ENCODE data around the gene ZNF518B.
"Not testable (repeated sequence)": the region's sequence is repeated elsewhere in the genome, so short reads cannot be mapped to it uniquely, and the experiment has no call there.

The ZNF518B gene

DNA sequence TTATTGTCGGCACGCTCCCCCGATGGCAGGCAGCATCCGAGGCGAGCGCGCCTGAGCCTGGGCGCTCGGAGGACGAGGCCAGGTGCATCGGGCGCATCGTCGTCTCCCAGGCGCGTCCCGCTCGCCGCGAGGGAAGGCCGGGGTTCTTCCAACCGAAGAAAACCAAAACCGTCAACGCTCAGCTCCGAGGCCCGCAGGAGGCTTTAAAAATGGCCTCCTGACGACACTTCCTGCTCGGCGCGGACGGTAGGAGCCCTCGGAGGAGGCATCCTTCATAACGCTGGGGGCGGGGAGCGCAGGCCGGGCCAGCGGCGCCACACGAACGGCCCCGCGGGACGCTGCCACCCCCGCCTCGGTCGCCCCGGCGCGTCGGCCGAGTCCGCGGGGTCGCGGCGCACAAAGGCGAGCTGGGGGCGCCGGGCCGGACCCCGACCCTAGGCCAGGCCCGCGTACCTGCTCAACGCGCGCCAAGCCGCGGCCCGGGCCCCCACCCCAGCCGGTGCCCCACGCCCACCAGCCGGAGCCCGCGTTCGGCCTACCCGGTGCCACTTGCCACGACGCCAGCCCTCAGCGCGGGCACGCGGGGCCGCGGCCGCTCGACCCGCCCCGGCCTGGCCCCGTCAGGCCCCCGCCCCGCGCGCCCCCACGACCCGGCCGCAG, 501 bp downstream of the ZNF518B start:
- DNase-seq = peak in 1 of 2 experiments; percentile 9

DNA sequence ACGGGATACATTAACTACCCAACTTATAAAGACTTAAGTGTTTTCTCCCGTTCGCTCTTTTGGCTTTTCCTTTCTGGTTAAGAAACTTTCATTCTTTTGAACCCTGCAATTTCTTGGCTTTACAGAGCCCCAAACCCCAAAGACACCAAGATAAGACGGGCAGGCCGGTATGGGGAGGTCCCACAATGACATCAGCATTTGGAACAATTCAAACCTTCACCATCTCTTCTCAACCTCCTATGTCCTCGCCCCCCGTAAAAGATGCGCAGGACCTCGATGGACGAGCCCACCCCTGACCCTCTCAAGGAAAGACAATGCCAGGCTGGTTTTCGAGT, 999 bp downstream of the ZNF518B start:
- DNase-seq = no peak

DNA sequence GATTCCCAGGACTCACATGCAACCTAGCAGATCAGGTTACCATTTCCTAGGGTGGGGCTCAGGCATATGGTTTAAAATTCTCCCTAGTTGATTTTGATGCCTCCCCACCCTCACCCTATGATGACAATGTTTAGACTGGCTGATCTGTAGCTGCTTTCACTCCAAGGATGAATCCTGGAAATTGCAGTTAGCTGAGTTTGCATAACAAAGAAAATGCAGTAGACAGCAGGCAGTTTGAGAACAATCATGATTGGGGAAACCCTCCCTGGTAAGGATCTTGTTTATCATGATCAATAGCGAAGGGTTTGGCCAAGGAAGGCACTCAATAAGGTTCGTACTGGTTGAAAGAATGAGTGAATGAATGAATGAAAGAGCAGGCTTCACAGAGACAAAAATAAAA, 2.1 kb downstream of the ZNF518B start:
- no peak for DNase-seq

DNA sequence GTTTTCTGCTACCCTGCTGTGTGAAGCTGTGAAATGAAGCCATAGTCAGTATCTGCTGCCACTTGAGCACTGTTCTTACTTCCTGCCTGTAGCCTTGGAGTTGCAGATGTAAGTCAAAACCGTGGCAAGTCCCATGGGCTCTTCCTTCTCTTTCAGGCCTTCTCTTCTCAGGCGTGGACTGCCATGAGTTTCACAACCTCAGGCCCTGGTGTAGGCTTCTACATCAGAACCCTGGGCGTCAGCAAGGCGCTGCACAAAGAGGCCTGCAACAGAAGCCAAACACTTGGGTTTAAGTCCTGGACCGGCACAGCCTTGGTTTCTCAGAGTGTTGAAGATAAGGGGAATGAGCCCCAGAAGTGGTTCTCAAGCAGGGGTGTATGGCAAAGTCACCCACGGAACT, 2.5 kb downstream of the ZNF518B start:
- DNase-seq = no peak

DNA sequence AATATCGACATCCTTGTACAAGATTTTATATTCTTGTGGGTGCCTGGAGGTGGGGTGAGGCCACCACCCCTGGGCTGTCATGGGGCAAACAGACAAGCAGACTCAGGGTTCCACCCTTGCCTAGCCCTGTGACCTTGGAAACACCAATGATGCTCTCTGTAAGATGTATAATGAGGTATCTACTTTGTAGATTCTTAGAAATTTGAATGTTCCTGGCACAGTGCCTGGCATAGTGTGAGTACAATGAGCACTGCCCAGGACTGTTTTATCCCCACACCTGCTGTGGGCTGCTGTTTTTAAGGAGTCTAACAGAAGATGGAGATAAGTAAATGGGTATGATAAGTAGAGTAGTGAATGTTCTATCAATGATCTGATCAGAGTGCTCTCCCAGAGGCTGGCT, 3.1 kb downstream of the ZNF518B start:
- no peak for DNase-seq

DNA sequence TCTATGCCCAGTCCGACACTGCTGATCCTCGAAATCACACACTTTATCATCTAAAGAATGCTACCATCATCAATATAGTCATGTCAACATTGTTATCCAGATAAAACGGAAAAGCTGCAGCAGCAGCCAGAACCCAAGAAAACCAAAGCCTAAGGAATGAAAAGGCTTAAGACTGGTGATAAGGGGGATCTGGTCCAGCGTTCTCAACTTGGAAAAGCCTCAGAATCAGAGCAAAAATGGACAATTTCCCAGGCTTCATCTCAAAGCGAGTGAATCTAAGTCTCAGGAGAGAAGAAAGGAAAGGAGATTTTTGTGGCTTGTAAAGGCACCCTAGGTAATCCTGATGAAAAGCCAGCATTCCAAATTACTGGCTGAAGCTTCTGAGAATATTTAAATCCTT, 8.2 kb downstream of the ZNF518B start:
- no peak for DNase-seq

DNA sequence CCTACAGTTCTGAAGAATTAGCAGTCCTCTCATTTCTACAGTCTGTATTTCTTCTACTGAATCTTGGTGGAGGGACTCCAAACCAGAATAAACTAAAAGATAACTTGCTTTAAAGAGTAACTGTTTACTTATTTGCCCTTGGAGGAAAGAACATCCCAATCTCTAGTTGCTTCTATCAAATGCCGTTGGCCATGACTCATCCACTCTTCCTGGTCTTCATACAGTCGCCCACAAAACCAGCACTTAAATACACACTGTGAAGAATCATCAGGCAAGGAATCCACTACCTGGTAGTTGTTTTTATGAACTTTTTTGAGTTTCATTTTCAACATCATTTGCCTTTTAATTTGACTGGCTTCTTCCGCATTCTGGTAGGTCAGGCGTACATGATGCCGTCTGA, 14.2 kb downstream of the ZNF518B start:
- DNase-seq = no peak

DNA sequence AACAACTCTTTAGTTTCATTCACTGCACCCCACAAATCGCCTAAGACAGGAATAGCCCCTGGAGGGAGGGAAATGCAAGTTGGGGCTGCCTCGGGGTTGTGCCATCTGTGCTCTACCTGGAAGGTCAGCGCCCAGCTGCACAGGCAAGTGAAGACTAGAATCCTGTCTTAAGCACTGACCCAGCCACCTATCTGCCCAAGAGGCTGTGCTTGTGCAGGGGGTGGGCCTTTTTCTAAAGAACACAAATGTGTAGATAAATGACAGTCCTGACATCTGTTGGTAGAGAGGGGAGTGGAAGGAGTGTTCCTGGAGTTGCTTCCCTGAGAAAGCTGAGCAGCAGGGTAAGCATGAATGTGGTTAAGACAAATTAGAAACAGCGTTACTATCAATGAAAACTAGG, 15.7 kb downstream of the ZNF518B start:
- no peak for DNase-seq

DNA sequence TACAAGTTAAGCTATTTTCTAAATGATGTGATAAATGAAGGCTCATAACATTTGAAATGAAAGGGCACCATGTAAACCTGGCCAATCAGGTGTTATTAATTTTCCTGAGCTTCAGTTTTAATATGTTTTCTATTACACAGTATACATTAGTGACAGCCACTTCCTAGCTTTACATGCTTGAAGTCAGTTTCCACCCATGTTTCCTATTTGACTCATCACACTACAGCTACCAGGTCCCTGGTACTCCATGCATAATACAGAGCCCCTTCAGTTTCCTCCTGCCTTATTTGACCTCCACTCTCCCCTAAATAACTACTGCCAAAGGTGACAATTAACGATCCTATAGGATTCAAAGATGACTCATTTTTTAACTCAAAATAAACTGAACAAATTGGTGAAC, 18.3 kb downstream of the ZNF518B start:
- DNase-seq = no peak

DNA sequence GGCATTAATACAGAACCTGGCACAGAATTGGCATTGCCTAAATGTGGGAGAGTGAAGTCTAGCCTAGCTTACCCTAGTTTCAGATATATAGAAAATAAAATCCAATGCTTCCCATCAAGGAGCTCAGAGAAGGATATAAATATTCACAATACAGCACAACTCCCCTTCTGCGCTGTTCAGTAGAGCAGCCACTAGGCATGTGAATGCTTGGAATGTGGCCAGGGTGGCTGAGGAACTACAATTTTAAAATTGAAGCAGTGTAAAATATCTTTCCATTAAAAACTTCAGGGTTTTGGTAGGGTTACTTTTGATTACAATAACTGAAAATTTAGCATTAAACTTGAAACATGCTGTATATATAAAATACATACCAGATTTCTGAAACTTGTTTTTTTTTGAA, 19.5 kb downstream of the ZNF518B start:
- no peak for DNase-seq

DNA sequence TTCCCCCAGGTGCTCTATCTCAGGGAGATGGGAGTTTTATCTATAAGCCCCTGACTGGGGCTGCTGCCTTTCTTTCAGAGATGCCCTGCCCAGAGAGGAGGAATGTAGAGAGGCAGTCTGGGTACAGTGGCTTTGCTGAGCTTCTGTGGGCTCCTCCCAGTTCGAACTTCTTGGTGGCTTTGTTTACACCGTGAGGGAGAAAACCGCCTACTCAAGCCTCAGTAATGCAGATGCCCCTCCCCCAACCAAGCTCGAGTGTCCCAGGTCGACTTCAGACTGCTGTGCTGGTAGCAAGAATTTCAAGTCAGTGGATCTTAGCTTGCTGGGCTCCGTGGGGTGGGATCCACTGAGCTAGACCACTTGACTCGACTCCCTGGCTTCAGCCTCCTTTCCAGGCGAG, 29.5 kb downstream of the ZNF518B start:
- DNase-seq = not testable (repeated sequence)

DNA sequence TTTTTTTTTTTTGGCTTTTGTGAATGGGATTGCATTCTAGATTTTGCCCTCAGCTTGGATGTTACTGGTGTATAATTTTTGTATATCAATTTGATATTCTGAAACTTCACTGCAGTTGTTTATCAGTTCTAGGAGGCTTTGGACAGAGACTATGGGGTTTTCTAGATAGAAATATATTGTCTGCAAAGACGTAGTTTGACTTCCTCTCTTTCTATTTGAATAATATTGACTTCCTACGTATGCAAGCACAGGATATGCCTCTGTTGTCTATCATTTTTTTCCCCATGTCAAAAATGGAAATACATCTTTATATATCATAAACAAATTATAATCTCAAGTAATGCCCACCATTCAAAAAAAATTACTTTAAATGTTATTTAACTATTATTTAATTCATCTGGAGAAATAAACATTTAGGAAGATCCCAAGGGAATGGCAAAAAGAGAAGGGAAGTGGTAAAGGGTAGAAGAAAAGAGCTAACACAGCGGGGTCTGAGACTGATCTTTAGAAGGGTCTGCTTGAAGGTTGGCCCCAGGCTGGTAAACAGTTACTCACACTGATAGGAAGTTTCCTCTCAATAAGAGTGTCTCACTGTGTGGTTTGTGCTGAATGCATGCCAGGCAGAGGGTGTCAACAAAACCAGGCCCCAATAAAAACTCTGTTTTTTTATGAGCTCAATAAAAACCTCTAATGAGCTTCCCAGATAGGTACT, 35.7 kb downstream of the ZNF518B start:
- DNase-seq = no peak

DNA sequence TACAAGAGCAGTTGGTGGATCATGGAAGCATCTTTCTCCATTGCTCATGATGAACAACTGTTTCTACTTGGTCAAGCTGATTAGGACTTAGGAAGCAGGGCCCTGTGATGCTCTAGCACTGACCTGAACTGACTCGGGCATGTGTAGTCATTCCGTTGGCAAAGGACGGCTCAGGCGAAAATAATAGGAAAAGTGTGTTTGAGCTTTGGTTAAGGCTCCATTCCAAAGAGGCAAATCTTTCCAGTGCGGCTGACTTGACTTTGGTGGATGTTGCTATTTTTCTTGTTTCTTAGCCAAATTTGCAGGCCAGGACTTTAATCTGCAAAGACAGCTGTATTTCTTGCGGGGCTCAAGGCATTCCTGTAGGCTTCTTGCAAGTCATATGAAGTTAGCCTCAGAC, 39.5 kb downstream of the ZNF518B start:
- DNase-seq = no peak

DNA sequence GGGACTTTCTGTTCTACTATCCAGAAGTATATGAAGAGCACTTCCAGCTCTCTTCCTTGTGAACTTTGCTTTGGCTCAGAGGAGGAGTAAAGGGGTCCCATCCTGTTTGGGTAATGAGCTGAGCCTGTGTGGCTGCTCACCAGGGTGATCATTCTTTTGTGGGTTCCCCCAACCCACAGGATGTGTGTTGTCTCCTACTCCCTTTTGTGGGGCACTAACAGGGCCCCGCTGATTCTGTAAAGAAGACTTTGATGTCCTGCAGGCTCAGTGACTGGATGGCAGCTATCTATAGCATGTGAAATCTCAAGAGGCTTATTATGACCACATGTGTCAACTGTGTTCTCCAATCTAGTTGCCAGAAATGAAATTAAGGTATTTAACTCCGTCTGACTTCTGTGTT, 40.8 kb downstream of the ZNF518B start:
- DNase-seq = no peak

DNA sequence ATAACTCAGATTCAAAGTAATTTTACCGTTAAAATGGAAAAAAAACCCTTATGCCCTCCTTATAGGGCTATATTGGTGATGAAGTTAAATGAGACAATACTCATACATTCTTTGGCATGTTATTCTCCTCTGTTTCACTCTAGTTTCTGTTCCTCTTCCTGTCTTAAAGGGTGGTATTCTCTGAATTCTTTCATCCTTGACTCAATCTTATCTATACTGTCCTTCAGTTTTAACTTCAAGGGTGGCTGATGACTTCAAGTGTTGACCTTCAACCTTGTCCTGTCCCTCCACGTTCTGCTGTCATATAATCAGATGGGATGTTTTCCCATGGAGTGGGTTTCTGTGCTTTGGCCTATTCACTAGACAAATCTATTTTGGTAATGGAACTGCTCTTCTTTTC, 44.0 kb downstream of the ZNF518B start:
- DNase-seq = no peak

DNA sequence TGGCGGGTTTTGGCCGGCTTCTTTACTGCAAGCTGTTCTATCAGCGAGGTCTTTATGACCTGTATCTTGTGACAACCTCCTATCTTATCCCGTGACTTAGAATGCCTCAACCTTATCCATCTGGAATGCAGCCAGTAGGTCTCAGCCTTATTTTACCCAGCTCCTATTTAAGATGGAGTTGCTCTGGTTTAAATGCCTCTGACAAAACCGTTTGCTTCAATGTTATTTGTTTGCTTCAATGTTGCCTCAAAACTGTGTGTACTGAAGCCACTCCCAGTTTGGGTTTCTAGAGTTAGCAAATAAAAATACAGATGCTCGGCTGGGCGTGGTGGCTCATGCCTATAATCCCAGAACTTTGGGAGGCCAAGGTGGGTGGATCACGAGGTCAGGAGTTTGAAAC, 51.6 kb downstream of the ZNF518B start:
- no peak for DNase-seq

DNA sequence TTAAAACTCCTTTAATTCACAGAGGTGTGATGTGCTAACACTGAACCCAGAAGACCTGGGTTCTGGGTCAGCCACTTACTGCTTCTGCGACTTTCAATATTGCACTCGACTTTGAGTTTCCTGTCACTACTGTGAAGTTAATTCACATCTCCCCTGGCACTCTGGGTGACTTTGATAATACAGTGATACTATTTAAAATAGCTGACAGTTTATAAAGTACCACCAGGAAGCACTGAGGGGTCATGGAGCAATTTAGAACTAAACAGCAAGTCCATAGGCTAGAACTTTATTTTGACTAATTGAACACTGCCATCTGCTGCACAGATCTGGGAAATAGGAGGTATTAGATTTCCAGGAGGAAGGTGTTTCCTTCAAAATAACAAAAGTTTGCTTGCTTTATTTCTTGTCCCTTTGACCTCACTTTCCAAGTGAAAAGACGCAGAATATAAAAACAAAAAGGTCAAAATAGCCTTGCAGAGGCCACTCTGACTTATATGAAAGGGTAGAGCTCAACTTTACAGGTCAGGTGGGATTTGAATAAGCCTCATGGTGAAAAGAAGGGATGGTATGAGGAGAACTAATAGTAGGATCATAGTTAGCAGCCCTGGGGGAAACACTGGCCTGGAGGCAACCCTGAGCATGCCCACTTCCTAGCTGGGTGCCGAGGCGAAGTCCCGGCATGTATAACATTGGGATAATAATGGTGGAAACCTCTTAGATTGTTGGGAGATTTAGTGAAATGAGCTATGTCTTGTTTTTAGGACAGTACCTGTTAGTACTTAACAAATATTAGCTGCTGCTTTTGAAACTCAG, 53.4 kb downstream of the ZNF518B start:
- no peak for DNase-seq

DNA sequence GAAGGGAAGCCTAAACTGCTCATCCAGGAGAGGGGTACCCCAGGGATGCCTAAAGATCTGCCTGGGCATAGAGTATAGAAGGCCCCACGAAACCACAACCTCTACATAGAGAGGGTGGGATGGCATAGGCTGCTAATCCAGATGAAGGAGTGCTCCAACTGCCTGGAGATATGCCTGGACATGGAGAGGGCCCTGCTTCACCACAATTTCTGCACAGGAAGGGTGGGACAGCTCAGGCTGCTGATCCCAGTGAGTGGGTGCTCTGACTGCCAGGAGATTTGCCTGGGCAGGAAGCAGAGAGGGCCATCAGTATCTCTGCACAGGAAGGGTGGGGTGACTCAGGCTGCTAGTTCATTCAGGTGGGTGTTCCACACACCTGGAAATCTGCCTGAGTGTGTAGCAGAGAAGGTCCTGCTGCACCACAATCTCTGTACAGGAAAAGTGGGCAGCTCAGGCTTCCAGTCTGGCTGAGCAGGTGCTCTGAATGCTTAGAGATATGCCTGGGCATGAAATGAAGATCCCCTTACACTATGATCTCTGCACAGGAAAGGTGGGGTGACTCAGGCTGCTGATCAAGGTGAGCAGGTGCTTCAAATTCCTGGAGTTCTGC, 61.1 kb downstream of the ZNF518B start:
- no peak for DNase-seq

Measured in NCI-H187 (cell line).